Measurements from ENCODE around the gene SFT2D1. TPM values are rescaled to one million over a fixed set of nuclear protein-coding genes. Genes with fewer than 3 reads are reported as not detected.

Gene SFT2D1
- total and polyA plus RNA-seq, 2 of the 4 experiments (the other 2 are of a cell fraction): 10.2 to 45.8 TPM

- in situ Hi-C loops (cut with MboI; ENCODE audit: low sequenced_read_pairs): loop anchor here (5.0 kb wide), 1 partner anchor 119 kb away; no protein-coding TSS in a partner anchor
Observed at GRCh38 chr6:166278579-166279392, 63.6 kb downstream of the SFT2D1 start.

More at GRCh38 chr6:166278579-166279392, 63.6 kb downstream of the SFT2D1 start:
- Histone ChIP-seq H3K27ac (ENCODE audit: insufficient read depth, low read length) (no peak overlapping the region), H4K8ac (ENCODE audit: low read depth in 2 of 2, low read length in 2 of 2) (no peak overlapping the region), H3K9me3 (ENCODE audit: control insufficient read depth, insufficient read depth, low read length) (no peaks in the 10 kb centered on the region), H3K56ac (ENCODE audit: extremely low read depth, insufficient read depth, low read length) (no peak overlapping the region), H4K5ac (ENCODE audit: low read depth, low read length) (no peak overlapping the region), H2BK120ac (ENCODE audit: low read depth, low read length) (no peak overlapping the region), H3K18ac (ENCODE audit: low read depth, low read length) (no peak overlapping the region), H3K23ac (ENCODE audit: low read depth, low read length) (no peak overlapping the region), H2AFZ (replicated peaks; ENCODE audit: low read length, poor library complexity) (no peak overlapping the region), H4K20me1 (ENCODE audit: insufficient read depth, low read length) (no peaks in the 10 kb centered on the region), H2BK20ac (ENCODE audit: low read depth, low read length) (no peak overlapping the region), H2BK15ac (ENCODE audit: low read depth, low read length) (no peak overlapping the region), H2AK9ac (replicated peaks; ENCODE audit: low read depth, low read length, poor library complexity) (no peak overlapping the region), H4K91ac (ENCODE audit: insufficient read depth, low read depth, low read length) (no peak overlapping the region), H2AK5ac (ENCODE audit: low read depth, low read length) (no peak overlapping the region), H3K4ac (ENCODE audit: low read depth, low read length) (no peak overlapping the region), H3K4me1 (ENCODE audit: control insufficient read depth, insufficient read depth, low read length) (no peaks in the 10 kb centered on the region), H3K4me3 (ENCODE audit: insufficient read depth, low read depth, low read length) (no peak overlapping the region), H3K14ac (replicated peaks; ENCODE audit: low read depth, low read length) (no peak overlapping the region), H3K27me3 (ENCODE audit: control insufficient read depth, insufficient read depth, low read length) (peaks cover 14% of the 10 kb centered on the region), H3K4me2 (ENCODE audit: low read depth, low read length) (no peak overlapping the region), H3K36me3 (ENCODE audit: control insufficient read depth, insufficient read depth, low read length) (no peaks in the 10 kb centered on the region), H2BK5ac (ENCODE audit: low read depth, low read length, poor library complexity, severe bottlenecking) (no peak overlapping the region), H3K9me1 (ENCODE audit: insufficient read depth, low read length) (no peaks in the 10 kb centered on the region), H3K9ac (ENCODE audit: low read depth, low read length) (no peak overlapping the region), H3K79me1 (ENCODE audit: low read depth in 1 of 2, low read length in 2 of 2) (no peaks in the 10 kb centered on the region)
- no peak for TF ChIP-seq BHLHE40 (IDR thresholded peaks at IDR 0.05; ENCODE audit: low read depth, low read length)
- no peak for TF ChIP-seq FOS (IDR thresholded peaks at IDR 0.05; ENCODE audit: low read depth, low read length)
- no peak for TF ChIP-seq RFX5 (IDR thresholded peaks at IDR 0.05; ENCODE audit: low read depth, low read length)
- no peak for TF ChIP-seq CEBPB (IDR thresholded peaks at IDR 0.05; ENCODE audit: low read depth, low read length)
- no peak for TF ChIP-seq NFE2L2 (IDR thresholded peaks at IDR 0.05; ENCODE audit: low read depth, low read length)
- TF ChIP-seq RAD21 (IDR thresholded peaks at IDR 0.05; ENCODE audit: low read length): no peak
- TF ChIP-seq, protein P1, sequence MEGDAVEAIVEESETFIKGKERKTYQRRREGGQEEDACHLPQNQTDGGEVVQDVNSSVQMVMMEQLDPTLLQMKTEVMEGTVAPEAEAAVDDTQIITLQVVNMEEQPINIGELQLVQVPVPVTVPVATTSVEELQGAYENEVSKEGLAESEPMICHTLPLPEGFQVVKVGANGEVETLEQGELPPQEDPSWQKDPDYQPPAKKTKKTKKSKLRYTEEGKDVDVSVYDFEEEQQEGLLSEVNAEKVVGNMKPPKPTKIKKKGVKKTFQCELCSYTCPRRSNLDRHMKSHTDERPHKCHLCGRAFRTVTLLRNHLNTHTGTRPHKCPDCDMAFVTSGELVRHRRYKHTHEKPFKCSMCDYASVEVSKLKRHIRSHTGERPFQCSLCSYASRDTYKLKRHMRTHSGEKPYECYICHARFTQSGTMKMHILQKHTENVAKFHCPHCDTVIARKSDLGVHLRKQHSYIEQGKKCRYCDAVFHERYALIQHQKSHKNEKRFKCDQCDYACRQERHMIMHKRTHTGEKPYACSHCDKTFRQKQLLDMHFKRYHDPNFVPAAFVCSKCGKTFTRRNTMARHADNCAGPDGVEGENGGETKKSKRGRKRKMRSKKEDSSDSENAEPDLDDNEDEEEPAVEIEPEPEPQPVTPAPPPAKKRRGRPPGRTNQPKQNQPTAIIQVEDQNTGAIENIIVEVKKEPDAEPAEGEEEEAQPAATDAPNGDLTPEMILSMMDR (conservative IDR thresholded peaks at IDR 0.05; ENCODE audit: low read depth, low read length): no peak
- ATAC-seq (ENCODE audit: low read depth) (no peak), DNase-seq (no peak)
- dilution Hi-C loops (cut with HindIII; ENCODE audit: low sequenced_read_pairs, unreplicated experiment) (no loop called here), intact Hi-C loops (cut with micrococcal nuclease) (loop anchor here (5.0 kb wide), 1 partner anchor 104 kb away; the partner anchor contains the start of gene MPC1)
- ChIA-PET POLR2A (ENCODE audit: unreplicated experiment) (no interaction called here), CTCF (no interaction called here)
- 58% methylated on average over 5 of the region's 8 CpGs; no CpG with 5 or more reads in 1 of the 2 experiments for WGBS, 2 experiments (ENCODE audit: extremely low coverage in 2 of 2, insufficient read length in 1 of 2)
- BruUV-seq (replicated peaks): no TSS peak
